Ureter (tissue), 1 donor: ENCODE measurements around the gene TEX13B. TPM values are rescaled to one million over a fixed set of nuclear protein-coding genes. Genes with fewer than 3 reads are reported as not detected.
"Not testable (repeated sequence)": the region's sequence is repeated elsewhere in the genome, so short reads cannot be mapped to it uniquely, and the experiment has no call there.

Experiments used
- DNase-seq: peaks from one replicate; pipeline ENCODE4 v3.0.0-alpha.2; 2020; ENCODE audit warnings: low spot score
- total RNA-seq: library from RNA; stranded (reverse); gene quantifications from one replicate; pipeline ENCODE4 v1.2.4, GENCODE V29; 2023
- donor health status: DM: yes; HTN: yes; CAD: no.

Gene TEX13B
- total RNA-seq, result not detected

- DNase-seq, result no peak
Measured at GRCh38 chrX:107982356-107982755, at the start of gene TEX13B. TSS of gene TEX13B (minus strand) at chrX:107982370. CDS start at chrX:107982127, 243 bp downstream.

GRCh38 chrX:108029928-108030711 lies 48.0 kb upstream of the TEX13B start:
- DNase-seq, result no peak

GRCh38 chrX:108028854-108029253 lies 46.7 kb upstream of the TEX13B start:
- DNase-seq, result no peak

GRCh38 chrX:108025954-108026600 lies 43.9 kb upstream of the TEX13B start:
- DNase-seq, result no peak

GRCh38 chrX:108025376-108025775 lies 43.2 kb upstream of the TEX13B start:
- DNase-seq, result no peak

GRCh38 chrX:108022491-108023089 lies 40.4 kb upstream of the TEX13B start:
- DNase-seq, result no peak

GRCh38 chrX:108020631-108021030 lies 38.5 kb upstream of the TEX13B start:
- DNase-seq, result no peak

- DNase-seq, result no peak
Measured at GRCh38 chrX:108019382-108019875, 37.3 kb upstream of the TEX13B start.

GRCh38 chrX:108018656-108019381 lies 36.6 kb upstream of the TEX13B start:
- DNase-seq, result no peak

GRCh38 chrX:108001218-108001814 lies 19.1 kb upstream of the TEX13B start:
- DNase-seq, result no peak

- DNase-seq, result peak; percentile 75
Measured at GRCh38 chrX:108000751-108001150, 18.6 kb upstream of the TEX13B start.

- no peak for DNase-seq
Measured at GRCh38 chrX:107996124-107996523, 14.0 kb upstream of the TEX13B start.

GRCh38 chrX:107985033-107985432 lies 2.9 kb upstream of the TEX13B start:
- no peak for DNase-seq

- no peak for DNase-seq
Measured at GRCh38 chrX:107979534-107979933, 2.6 kb downstream of the TEX13B start.

GRCh38 chrX:107978707-107979307 lies 3.4 kb downstream of the TEX13B start:
- no peak for DNase-seq

GRCh38 chrX:107978071-107978470 lies 4.1 kb downstream of the TEX13B start:
- no peak for DNase-seq

GRCh38 chrX:107971636-107972035 lies 10.5 kb downstream of the TEX13B start:
- no peak for DNase-seq

- DNase-seq, result no peak
Measured at GRCh38 chrX:107970073-107970472, 12.1 kb downstream of the TEX13B start.

GRCh38 chrX:107968623-107969022 lies 13.5 kb downstream of the TEX13B start:
- DNase-seq, result no peak

GRCh38 chrX:107955337-107955736 lies 26.8 kb downstream of the TEX13B start:
- DNase-seq, result not testable (repeated sequence)

- no peak for DNase-seq
Measured at GRCh38 chrX:107940095-107940494, 42.1 kb downstream of the TEX13B start.
